ENCODE data around the gene TBC1D17. TPM values are rescaled to one million over a fixed set of nuclear protein-coding genes. Genes with fewer than 3 reads are reported as not detected.

Gene TBC1D17
- total and polyA plus RNA-seq, 2 of the 13 experiments (the other 11 are each of a cell fraction or from before 2014, with no cell fraction given) = 9.7 to 16.9 TPM

DNA sequence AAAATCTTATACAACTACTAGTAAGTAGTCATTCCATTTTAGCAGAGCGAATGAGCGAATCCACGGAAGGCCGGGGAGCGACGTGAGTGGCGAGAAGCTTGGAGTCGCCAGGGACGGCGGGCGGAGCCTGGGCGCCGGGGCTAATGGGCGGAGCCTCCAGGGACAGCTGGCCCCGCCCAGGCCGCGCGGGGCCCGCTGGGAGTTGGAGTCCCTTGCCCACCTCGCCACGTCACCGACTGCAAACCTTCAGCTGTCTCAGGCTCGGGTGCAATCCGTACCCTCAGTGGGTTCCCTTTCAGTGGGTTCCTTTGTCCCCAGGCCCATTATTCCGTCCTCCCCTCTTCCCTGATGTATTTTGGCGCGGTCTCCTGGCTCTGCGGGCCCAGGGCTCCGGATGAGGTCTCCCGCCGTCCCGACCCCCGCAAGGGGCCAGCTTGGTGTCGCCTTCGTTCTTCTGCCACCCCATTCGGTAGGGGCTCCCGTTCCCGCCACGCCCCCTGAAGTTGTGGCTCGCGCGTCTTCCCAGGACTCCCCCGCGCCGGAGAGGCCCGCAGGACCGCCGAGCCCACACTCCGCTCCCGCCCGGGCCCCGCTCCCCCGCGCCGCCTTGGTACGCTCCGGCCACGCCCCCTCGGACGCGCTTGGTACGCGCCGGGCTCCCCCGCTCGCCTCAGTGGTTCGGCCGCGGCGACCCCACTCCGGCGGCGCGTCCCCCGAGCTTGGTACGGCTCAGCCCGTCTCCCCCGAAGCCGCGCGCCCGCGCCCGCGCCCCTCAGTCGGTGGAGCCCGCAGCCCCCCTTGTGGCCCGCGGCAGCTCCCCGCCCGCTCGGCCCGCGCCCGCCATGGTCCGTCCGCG lies 26.8 kb upstream of the TBC1D17 start, which contains the start of gene PTOV1 (continued):
- TF ChIP-seq ZBTB42 (CRISPR knock-in tag; IDR thresholded peaks at IDR 0.05) (no peak), HOXD1 (CRISPR knock-in tag; IDR thresholded peaks at IDR 0.05) (peak; percentile 41; the same call in 1 of the 2 replicates), MNT (IDR thresholded peaks at IDR 0.05) (0 out of 2 replicates have a peak, but pooled peaks have one; percentile 6), TMF1 (CRISPR knock-in tag; IDR thresholded peaks at IDR 0.05; ENCODE audit: low read depth) (no peak; the same call in 1 of the 2 replicates), PHF5A (CRISPR knock-in tag; IDR thresholded peaks at IDR 0.05; ENCODE audit: low read depth, unreplicated experiment) (peak; percentile 24), NFE2L1 (CRISPR knock-in tag; IDR thresholded peaks at IDR 0.05; ENCODE audit: borderline replicate concordance) (no peak), MEIS2 (CRISPR knock-in tag; IDR thresholded peaks at IDR 0.05) (no peak), CHD4 (IDR thresholded peaks at IDR 0.05; ENCODE audit: borderline replicate concordance, low read length) (no peak), MED13 (CRISPR knock-in tag; IDR thresholded peaks at IDR 0.05) (no peak), ATF2 (CRISPR knock-in tag; IDR thresholded peaks at IDR 0.05) (peak; percentile 31; the same call in 1 of the 2 replicates), MZF1 (CRISPR knock-in tag; IDR thresholded peaks at IDR 0.05; ENCODE audit: borderline replicate concordance) (no peak)
- TF ChIP-seq, protein P1, sequence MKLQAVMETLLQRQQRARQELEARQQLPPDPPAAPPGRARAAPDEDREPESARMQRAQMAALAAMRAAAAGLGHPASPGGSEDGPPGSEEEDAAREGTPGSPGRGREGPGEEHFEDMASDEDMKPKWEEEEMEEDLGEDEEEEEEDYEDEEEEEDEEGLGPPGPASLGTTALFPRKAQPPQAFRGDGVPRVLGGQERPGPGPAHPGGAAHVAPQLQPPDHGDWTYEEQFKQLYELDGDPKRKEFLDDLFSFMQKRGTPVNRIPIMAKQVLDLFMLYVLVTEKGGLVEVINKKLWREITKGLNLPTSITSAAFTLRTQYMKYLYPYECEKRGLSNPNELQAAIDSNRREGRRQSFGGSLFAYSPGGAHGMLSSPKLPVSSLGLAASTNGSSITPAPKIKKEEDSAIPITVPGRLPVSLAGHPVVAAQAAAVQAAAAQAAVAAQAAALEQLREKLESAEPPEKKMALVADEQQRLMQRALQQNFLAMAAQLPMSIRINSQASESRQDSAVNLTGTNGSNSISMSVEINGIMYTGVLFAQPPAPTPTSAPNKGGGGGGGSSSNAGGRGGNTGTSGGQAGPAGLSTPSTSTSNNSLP (IDR thresholded peaks at IDR 0.05; ENCODE audit: low read depth, low read length) = no peak
- TF ChIP-seq, protein P2, sequence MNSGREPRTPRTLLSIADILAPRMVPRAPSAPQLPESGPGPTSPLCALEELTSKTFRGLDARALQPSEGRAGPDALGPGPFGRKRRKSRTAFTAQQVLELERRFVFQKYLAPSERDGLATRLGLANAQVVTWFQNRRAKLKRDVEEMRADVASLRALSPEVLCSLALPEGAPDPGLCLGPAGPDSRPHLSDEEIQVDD (CRISPR knock-in tag; IDR thresholded peaks at IDR 0.05; ENCODE audit: borderline replicate concordance) = no peak
- TF ChIP-seq, protein P3, sequence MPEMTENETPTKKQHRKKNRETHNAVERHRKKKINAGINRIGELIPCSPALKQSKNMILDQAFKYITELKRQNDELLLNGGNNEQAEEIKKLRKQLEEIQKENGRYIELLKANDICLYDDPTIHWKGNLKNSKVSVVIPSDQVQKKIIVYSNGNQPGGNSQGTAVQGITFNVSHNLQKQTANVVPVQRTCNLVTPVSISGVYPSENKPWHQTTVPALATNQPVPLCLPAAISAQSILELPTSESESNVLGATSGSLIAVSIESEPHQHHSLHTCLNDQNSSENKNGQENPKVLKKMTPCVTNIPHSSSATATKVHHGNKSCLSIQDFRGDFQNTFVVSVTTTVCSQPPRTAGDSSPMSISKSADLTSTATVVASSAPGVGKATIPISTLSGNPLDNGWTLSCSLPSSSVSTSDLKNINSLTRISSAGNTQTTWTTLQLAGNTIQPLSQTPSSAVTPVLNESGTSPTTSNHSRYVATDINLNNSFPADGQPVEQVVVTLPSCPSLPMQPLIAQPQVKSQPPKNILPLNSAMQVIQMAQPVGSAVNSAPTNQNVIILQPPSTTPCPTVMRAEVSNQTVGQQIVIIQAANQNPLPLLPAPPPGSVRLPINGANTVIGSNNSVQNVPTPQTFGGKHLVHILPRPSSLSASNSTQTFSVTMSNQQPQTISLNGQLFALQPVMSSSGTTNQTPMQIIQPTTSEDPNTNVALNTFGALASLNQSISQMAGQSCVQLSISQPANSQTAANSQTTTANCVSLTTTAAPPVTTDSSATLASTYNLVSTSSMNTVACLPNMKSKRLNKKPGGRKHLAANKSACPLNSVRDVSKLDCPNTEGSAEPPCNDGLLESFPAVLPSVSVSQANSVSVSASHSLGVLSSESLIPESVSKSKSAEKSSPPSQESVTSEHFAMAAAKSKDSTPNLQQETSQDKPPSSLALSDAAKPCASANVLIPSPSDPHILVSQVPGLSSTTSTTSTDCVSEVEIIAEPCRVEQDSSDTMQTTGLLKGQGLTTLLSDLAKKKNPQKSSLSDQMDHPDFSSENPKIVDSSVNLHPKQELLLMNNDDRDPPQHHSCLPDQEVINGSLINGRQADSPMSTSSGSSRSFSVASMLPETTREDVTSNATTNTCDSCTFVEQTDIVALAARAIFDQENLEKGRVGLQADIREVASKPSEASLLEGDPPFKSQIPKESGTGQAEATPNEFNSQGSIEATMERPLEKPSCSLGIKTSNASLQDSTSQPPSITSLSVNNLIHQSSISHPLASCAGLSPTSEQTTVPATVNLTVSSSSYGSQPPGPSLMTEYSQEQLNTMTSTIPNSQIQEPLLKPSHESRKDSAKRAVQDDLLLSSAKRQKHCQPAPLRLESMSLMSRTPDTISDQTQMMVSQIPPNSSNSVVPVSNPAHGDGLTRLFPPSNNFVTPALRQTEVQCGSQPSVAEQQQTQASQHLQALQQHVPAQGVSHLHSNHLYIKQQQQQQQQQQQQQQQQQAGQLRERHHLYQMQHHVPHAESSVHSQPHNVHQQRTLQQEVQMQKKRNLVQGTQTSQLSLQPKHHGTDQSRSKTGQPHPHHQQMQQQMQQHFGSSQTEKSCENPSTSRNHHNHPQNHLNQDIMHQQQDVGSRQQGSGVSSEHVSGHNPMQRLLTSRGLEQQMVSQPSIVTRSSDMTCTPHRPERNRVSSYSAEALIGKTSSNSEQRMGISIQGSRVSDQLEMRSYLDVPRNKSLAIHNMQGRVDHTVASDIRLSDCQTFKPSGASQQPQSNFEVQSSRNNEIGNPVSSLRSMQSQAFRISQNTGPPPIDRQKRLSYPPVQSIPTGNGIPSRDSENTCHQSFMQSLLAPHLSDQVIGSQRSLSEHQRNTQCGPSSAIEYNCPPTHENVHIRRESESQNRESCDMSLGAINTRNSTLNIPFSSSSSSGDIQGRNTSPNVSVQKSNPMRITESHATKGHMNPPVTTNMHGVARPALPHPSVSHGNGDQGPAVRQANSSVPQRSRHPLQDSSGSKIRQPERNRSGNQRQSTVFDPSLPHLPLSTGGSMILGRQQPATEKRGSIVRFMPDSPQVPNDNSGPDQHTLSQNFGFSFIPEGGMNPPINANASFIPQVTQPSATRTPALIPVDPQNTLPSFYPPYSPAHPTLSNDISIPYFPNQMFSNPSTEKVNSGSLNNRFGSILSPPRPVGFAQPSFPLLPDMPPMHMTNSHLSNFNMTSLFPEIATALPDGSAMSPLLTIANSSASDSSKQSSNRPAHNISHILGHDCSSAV (CRISPR knock-in tag; IDR thresholded peaks at IDR 0.05; ENCODE audit: borderline replicate concordance) = no peak
